Measurements from ENCODE around the gene CD84.
"Not testable (repeated sequence)": the region's sequence is repeated elsewhere in the genome, so short reads cannot be mapped to it uniquely, and the experiment has no call there.

Gene CD84

DNA sequence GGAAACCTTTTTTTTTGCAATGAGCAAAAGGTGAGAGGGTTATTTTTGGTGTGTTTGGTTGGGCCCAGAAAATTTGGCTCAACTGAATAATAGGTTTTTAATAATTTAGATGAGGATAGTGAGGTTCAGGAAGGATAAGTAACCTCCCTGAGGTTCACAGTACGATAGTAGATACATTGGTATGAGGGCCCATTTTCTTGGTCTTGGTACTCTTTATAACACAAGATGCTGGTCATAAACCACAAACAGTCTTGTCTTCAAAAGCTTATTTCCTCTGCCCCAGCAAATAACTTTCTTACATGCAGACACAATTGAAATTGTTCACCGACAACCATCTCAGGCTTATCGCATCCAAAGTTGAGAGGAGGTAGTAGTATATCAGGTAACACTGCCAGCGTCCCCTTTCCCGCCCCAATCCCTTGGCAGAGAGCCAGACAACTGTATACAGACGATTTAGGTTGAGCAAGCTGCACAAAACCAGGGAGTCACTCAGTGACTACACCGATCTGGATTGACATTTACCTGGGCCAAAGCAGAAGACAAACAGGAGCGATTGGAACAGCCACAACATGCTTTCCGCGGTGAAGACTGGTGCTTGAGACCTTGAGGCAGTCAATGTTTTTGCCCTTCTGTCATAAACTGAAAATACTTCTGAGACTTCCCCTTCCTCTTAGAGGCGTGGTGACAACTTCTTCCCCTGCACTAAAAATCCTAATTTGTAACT is 56.5 kb downstream of the CD84 start, which contains the start of gene SLAMF6:
SLAMF6 (minus strand) TSS at position 634 of the 724 bp plus-strand sequence; CDS start at position 571, 63 bp downstream.
- DNase-seq (ENCODE audit: extremely low spot score) = no peak
- TF ChIP-seq L3MBTL2 (conservative IDR thresholded peaks at IDR 0.05) (no peak), LEF1 (IDR thresholded peaks at IDR 0.05; ENCODE audit: borderline replicate concordance) (no peak), TARDBP (IDR thresholded peaks at IDR 0.05) (no peak), BHLHE40 (IDR thresholded peaks at IDR 0.05; ENCODE audit: borderline replicate concordance) (no peak), FOXA1 (IDR thresholded peaks at IDR 0.05) (no peak), HDGF (IDR thresholded peaks at IDR 0.05; ENCODE audit: borderline replicate concordance) (no peak), SUZ12 (IDR thresholded peaks at IDR 0.05) (no peak), NFRKB (IDR thresholded peaks at IDR 0.05) (no peak), ZNF384 (IDR thresholded peaks at IDR 0.05) (no peak), SP1 (IDR thresholded peaks at IDR 0.05) (no peak), FOXK2 (IDR thresholded peaks at IDR 0.05) (no peak), ARNT (IDR thresholded peaks at IDR 0.05) (no peak), ELF4 (IDR thresholded peaks at IDR 0.05) (no peak), FOXM1 (IDR thresholded peaks at IDR 0.05; ENCODE audit: borderline replicate concordance) (no peak), CTBP1 (IDR thresholded peaks at IDR 0.05; ENCODE audit: borderline replicate concordance) (no peak)
- TF ChIP-seq, protein P1, sequence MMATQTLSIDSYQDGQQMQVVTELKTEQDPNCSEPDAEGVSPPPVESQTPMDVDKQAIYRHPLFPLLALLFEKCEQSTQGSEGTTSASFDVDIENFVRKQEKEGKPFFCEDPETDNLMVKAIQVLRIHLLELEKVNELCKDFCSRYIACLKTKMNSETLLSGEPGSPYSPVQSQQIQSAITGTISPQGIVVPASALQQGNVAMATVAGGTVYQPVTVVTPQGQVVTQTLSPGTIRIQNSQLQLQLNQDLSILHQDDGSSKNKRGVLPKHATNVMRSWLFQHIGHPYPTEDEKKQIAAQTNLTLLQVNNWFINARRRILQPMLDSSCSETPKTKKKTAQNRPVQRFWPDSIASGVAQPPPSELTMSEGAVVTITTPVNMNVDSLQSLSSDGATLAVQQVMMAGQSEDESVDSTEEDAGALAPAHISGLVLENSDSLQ (IDR thresholded peaks at IDR 0.05) = no peak
- ChIA-PET POLR2A (no interaction called here), CTCF (interaction anchor here (0.6 kb wide), 1 partner anchor 1306 kb away, joined by 5 read pairs; no protein-coding TSS in a partner anchor)

- CTCF ChIA-PET = no interaction called here
- TF ChIP-seq LEF1 (IDR thresholded peaks at IDR 0.05; ENCODE audit: borderline replicate concordance) (no peak), ZNF384 (IDR thresholded peaks at IDR 0.05) (no peak), SUZ12 (IDR thresholded peaks at IDR 0.05) (no peak), ARNT (IDR thresholded peaks at IDR 0.05) (no peak)
- POLR2A ChIA-PET = no interaction called here
- no peak for DNase-seq (ENCODE audit: extremely low spot score)
Observed at GRCh38 chr1:160522136-160522535, 57.2 kb downstream of the CD84 start.

GRCh38 chr1:160521554-160521953 is 57.7 kb downstream of the CD84 start:
- CTCF ChIA-PET = no interaction called here
- no peak for DNase-seq (ENCODE audit: extremely low spot score)
- TF ChIP-seq FOXA1 (IDR thresholded peaks at IDR 0.05) (no peak), L3MBTL2 (conservative IDR thresholded peaks at IDR 0.05) (no peak), NFRKB (IDR thresholded peaks at IDR 0.05) (no peak), CTBP1 (IDR thresholded peaks at IDR 0.05; ENCODE audit: borderline replicate concordance) (no peak), SUZ12 (IDR thresholded peaks at IDR 0.05) (no peak)
- POLR2A ChIA-PET = no interaction called here

DNA sequence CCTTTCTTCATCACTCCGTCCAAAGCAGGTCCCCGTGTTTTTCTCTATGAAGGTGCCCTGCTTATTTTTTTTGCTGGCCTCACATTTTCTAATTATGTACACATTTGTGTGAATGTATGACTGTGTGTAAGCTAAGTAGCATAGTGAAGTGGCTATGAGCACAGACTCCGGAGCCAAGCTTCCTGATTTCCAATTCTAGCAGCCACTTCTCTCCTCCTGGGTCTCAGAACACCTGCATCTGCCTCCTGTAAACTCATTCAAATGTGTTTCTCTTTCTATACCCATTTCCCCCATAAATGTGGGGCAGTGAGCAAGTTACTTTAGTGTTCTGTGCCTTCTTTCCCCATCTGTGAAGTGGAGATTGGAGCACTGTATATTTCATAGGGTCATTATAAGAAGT is 58.3 kb downstream of the CD84 start:
- TF ChIP-seq CTBP1 (IDR thresholded peaks at IDR 0.05; ENCODE audit: borderline replicate concordance) (no peak), ELF4 (IDR thresholded peaks at IDR 0.05) (no peak), TARDBP (IDR thresholded peaks at IDR 0.05) (no peak), FOXM1 (IDR thresholded peaks at IDR 0.05; ENCODE audit: borderline replicate concordance) (no peak), NFRKB (IDR thresholded peaks at IDR 0.05) (no peak), HDGF (IDR thresholded peaks at IDR 0.05; ENCODE audit: borderline replicate concordance) (no peak), SP1 (IDR thresholded peaks at IDR 0.05) (no peak), FOXK2 (IDR thresholded peaks at IDR 0.05) (no peak)
- ChIA-PET POLR2A (no interaction called here), CTCF (no interaction called here)
- no peak for DNase-seq (ENCODE audit: extremely low spot score)

DNA sequence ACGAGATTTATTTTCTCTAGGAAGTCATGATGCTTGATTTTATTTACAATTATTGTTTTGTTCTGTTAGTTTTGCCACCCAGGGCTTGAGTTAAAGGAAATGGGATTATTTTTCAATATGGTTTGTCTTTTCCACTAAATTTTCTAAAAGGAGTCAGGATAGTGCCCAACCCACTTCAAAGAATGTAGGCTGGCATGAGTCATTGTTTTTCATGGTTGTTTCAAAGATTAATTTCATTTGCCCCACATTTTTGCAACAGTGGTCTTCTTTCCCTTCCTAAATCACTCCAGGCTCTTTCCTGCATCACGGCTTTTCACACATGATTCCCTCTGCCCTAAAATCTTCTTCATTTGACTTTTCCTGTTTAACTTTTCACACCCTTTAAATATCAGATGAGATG is 58.7 kb downstream of the CD84 start:
- no peak for DNase-seq (ENCODE audit: extremely low spot score)
- POLR2A ChIA-PET = no interaction called here
- CTCF ChIA-PET = no interaction called here
- TF ChIP-seq FOXK2 (IDR thresholded peaks at IDR 0.05) (no peak), FOXA1 (IDR thresholded peaks at IDR 0.05) (no peak), HDGF (IDR thresholded peaks at IDR 0.05; ENCODE audit: borderline replicate concordance) (no peak), NFRKB (IDR thresholded peaks at IDR 0.05) (no peak), ZNF384 (IDR thresholded peaks at IDR 0.05) (no peak), SUZ12 (IDR thresholded peaks at IDR 0.05) (no peak), SP1 (IDR thresholded peaks at IDR 0.05) (no peak), L3MBTL2 (conservative IDR thresholded peaks at IDR 0.05) (no peak), ARNT (IDR thresholded peaks at IDR 0.05) (no peak), TARDBP (IDR thresholded peaks at IDR 0.05) (no peak), LEF1 (IDR thresholded peaks at IDR 0.05; ENCODE audit: borderline replicate concordance) (no peak), FOXM1 (IDR thresholded peaks at IDR 0.05; ENCODE audit: borderline replicate concordance) (no peak), CTBP1 (IDR thresholded peaks at IDR 0.05; ENCODE audit: borderline replicate concordance) (no peak), ELF4 (IDR thresholded peaks at IDR 0.05) (no peak), BHLHE40 (IDR thresholded peaks at IDR 0.05; ENCODE audit: borderline replicate concordance) (no peak)
- TF ChIP-seq, protein P1 (IDR thresholded peaks at IDR 0.05) = no peak

DNA sequence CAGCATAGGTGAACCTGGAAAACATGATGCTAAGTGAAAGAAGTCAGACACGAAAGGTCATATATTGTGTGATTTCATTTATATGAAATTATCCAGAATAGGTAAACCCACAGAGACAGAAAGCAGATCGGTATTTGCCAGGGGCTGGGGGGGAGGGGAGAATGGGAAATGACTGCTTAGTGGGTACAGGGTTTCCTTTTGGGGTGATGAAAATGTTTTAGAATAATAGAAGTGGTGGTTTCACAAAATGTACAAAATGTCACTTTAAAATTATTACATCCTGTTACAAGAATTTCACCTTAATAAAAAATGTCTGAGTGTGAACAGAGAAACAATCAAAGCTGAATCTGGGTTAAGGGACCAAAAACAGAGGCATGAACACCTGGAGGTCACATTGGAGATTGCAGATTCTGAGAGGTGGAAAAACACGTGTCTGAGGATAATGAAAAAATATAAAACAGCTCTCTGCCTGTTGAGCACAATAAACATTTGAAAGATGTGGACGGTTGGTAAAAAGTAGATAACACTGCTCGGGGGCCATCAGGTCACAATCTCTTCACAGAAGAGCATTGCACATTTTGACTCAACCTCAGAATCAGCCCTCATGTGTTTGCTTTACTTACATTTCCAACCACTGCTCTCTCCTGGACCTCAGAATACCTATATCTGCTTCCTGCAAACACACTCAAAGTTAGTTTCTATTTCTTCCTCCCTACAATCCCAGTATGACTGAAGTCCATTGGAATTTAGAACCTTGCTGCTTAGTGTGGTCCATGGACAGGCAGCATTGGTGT is 59.5 kb downstream of the CD84 start:
- CTCF ChIA-PET = no interaction called here
- DNase-seq (ENCODE audit: extremely low spot score) = no peak
- POLR2A ChIA-PET = no interaction called here
- TF ChIP-seq BHLHE40 (IDR thresholded peaks at IDR 0.05; ENCODE audit: borderline replicate concordance) (no peak), CTBP1 (IDR thresholded peaks at IDR 0.05; ENCODE audit: borderline replicate concordance) (no peak), FOXM1 (IDR thresholded peaks at IDR 0.05; ENCODE audit: borderline replicate concordance) (no peak), L3MBTL2 (conservative IDR thresholded peaks at IDR 0.05) (no peak), LEF1 (IDR thresholded peaks at IDR 0.05; ENCODE audit: borderline replicate concordance) (no peak), SUZ12 (IDR thresholded peaks at IDR 0.05) (no peak)

DNA sequence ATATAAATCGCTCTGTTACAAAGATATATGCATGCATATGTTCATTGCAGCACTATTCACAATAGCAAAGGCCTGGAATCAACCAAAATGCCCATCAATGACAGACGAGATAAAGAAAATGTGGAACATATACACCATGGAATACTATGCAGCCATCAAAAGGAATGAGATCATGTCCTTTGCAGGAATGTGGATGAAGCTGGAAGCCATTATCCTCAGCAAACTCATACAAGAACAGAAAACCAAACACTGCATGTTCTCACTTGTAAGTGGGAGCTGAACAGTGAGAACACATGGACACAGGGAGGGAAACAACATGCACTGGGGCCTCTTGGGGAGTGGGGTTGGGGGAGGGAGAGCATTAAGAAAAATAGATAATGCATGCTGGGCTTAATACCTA is 61.8 kb downstream of the CD84 start:
- CTCF ChIA-PET; POLR2A ChIA-PET; DNase-seq (ENCODE audit: extremely low spot score): not testable (repeated sequence)

GRCh38 chr1:160515908-160516307 is 63.4 kb downstream of the CD84 start:
- CTCF ChIA-PET; DNase-seq (ENCODE audit: extremely low spot score): not testable (repeated sequence)
- POLR2A ChIA-PET = interaction anchor here (0.8 kb wide), 1 partner anchor 27 kb away, joined by 4 read pairs; no protein-coding TSS in a partner anchor
